Coronary artery (tissue), 2 donors: ENCODE data around the gene SIRPA.

Experiments
- DNase-seq: peaks from one replicate; pipeline ENCODE4 v3.0.0-alpha.2; 2017; ENCODE audit warnings: low spot score
- H3K27ac ChIP-seq, 2 donors: fragments of 200-600 bp; sonication (generic); one replicate each; pipeline ENCODE4 v1.5.1; 2016 to 2019
- H3K4me3 ChIP-seq: fragments of 200-600 bp; sonication (generic); 2 replicates; pipeline ENCODE4 v1.5.1; 2016; ENCODE audit warnings: mild to moderate bottlenecking, moderate library complexity
- CTCF ChIP-seq: fragments of 200-600 bp; sonication (generic); IDR thresholded peaks from one replicate; pipeline ENCODE4 v1.5.1; 2019; ENCODE audit warnings: antibody characterized with exemption

The SIRPA gene

GRCh38 chr20:1885940-1886693 is 9.1 kb upstream of the SIRPA start:
- Histone ChIP-seq H3K4me3 (no peak overlapping the region), H3K27ac (no peak overlapping the region)
- no peak for TF ChIP-seq CTCF
- no peak for DNase-seq

GRCh38 chr20:1887321-1887720 is 7.9 kb upstream of the SIRPA start:
- DNase-seq = no peak
- TF ChIP-seq CTCF = no peak
- no peak overlapping the region for H3K4me3 ChIP-seq
- no peak overlapping the region for H3K27ac ChIP-seq

- no peak overlapping the region for H3K27ac ChIP-seq
- DNase-seq = no peak
- no peak for TF ChIP-seq CTCF
- H3K4me3 ChIP-seq = no peak overlapping the region
Measured at GRCh38 chr20:1887756-1888155, 7.5 kb upstream of the SIRPA start.

GRCh38 chr20:1888796-1889463 is 6.3 kb upstream of the SIRPA start:
- no peak for TF ChIP-seq CTCF
- no peak overlapping the region for H3K27ac ChIP-seq
- DNase-seq = no peak
- H3K4me3 ChIP-seq = no peak overlapping the region

- no peak for DNase-seq
- no peak overlapping the region for H3K27ac ChIP-seq
- no peak for TF ChIP-seq CTCF
- no peak overlapping the region for H3K4me3 ChIP-seq
Measured at GRCh38 chr20:1890469-1891262, 4.5 kb upstream of the SIRPA start.

GRCh38 chr20:1891263-1892118 is 3.7 kb upstream of the SIRPA start:
- Histone ChIP-seq H3K27ac (no peak overlapping the region), H3K4me3 (no peak overlapping the region)
- DNase-seq = no peak
- TF ChIP-seq CTCF = no peak
